Neural progenitor cell (in vitro differentiated cells): ENCODE results near the gene SLC17A6. TPM values are rescaled to one million over a fixed set of nuclear protein-coding genes. Genes with fewer than 3 reads are reported as not detected.

Experiments
- DNase-seq: peaks from one replicate; pipeline ENCODE4 v3.0.0-alpha.2; 2016; ENCODE audit warnings: low spot score
- H2AFZ ChIP-seq: fragments of 200-600 bp; sonication (generic); replicated peaks from 2 replicates; pipeline ENCODE4 v1.6.1; 2016; ENCODE audit warnings: antibody characterized with exemption
- H3F3A ChIP-seq: fragments of 200-600 bp; sonication (generic); 2 replicates; pipeline ENCODE4 v1.6.1; 2016; ENCODE audit warnings: antibody characterized with exemption, low read depth
- H3K27ac ChIP-seq: fragments of 200-600 bp; sonication (generic); 2 replicates; pipeline ENCODE4 v1.5.1; 2016; ENCODE audit warnings: mild to moderate bottlenecking
- H3K27me3 ChIP-seq: fragments of 200-600 bp; sonication (generic); 2 replicates; pipeline ENCODE4 v1.6.1; 2016; ENCODE audit warnings: mild to moderate bottlenecking, moderate library complexity
- H3K36me3 ChIP-seq: fragments of 200-600 bp; sonication (generic); 2 replicates; pipeline ENCODE4 v1.5.1; 2016
- H3K4me1 ChIP-seq: fragments of 200-600 bp; sonication (generic); 2 replicates; pipeline ENCODE4 v1.6.1; 2016; ENCODE audit warnings: mixed run types
- H3K4me2 ChIP-seq: fragments of 200-600 bp; sonication (generic); 2 replicates; pipeline ENCODE4 v1.6.1; 2016
- H3K4me3 ChIP-seq: fragments of 200-600 bp; sonication (generic); 2 replicates; pipeline ENCODE4 v1.5.1; 2016
- H3K79me2 ChIP-seq: fragments of 200-600 bp; sonication (generic); 2 replicates; pipeline ENCODE4 v1.6.1; 2016; ENCODE audit warnings: low read depth
- H3K9ac ChIP-seq: fragments of 200-600 bp; sonication (generic); 2 replicates; pipeline ENCODE4 v1.6.1; 2016
- H3K9me3 ChIP-seq: fragments of 200-600 bp; sonication (generic); 2 replicates; pipeline ENCODE4 v1.5.1; 2016; ENCODE audit warnings: low read depth
- H4K20me1 ChIP-seq: fragments of 200-600 bp; sonication (generic); 2 replicates; pipeline ENCODE4 v1.6.1; 2016; ENCODE audit warnings: low read depth
- H3K27ac Mint-ChIP-seq: 3 replicates; pipeline ENCODE4 v1.8.0; 2021; ENCODE audit warnings: mixed read lengths
- H3K27me3 Mint-ChIP-seq: 2 replicates; pipeline ENCODE4 v1.8.0; 2022; ENCODE audit warnings: low read depth, mild to moderate bottlenecking, inconsistent platforms, moderate library complexity, mixed read lengths; ENCODE audit not compliant: insufficient read depth
- H3K36me3 Mint-ChIP-seq: 3 replicates; pipeline ENCODE4 v1.8.0; 2021; ENCODE audit warnings: mixed read lengths
- H3K4me1 Mint-ChIP-seq: 3 replicates; pipeline ENCODE4 v1.8.0; 2021; ENCODE audit warnings: mixed read lengths
- H3K4me3 Mint-ChIP-seq: 3 replicates; pipeline ENCODE4 v1.8.0; 2021; ENCODE audit warnings: mild to moderate bottlenecking, moderate library complexity, mixed read lengths
- H3K9me3 Mint-ChIP-seq: 3 replicates; pipeline ENCODE4 v1.8.0; 2020; ENCODE audit warnings: mixed read lengths
- EZH2 ChIP-seq: fragments of 200-600 bp; sonication (generic); IDR thresholded peaks from 2 replicates; pipeline ENCODE4 v1.6.1; 2017; ENCODE audit warnings: antibody characterized with exemption, mild to moderate bottlenecking, moderate library complexity
- EZH2phosphoT487 ChIP-seq: fragments of 200-600 bp; sonication (generic); IDR thresholded peaks from 2 replicates; pipeline ENCODE4 v1.6.1; 2017; ENCODE audit warnings: antibody characterized with exemption
- total RNA-seq: library from RNA; depleted of rRNA; stranded (reverse); fragments of >200 nt; gene quantifications from 2 replicates; pipeline ENCODE4 v1.2.3, GENCODE V29; 2015; ENCODE audit warnings: low replicate concordance
- TF ChIP-seq, protein P1 (sequence below): fragments of 200-600 bp; sonication (generic); IDR thresholded peaks from 2 replicates; pipeline ENCODE4 v1.5.1; 2017; ENCODE audit warnings: antibody characterized with exemption, mild to moderate bottlenecking

Gene SLC17A6
- total RNA-seq, 1 donor from 2014 or later, result not detected

DNA sequence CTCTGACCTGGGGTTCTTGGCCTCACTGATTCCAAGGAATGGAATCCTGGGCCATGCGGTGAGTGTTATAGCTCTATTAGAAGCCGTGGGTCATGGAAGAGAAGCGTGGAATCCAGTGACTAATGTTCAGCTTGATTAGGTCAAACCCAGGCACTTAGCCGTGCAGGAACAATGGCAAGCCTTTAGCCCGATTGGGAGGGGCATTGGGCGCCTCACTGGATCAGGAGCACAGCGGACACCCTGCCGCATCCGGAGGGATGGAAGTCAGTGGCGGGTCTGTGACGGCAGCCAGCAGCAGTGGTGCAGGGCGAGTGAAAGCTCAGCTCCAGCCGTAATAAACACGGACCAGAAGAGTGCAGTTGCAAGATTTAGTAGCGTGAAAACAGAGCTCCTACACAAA is 20.5 kb upstream of the SLC17A6 start:
- Histone ChIP-seq H3K4me2 (no peak overlapping the region), H3K36me3 (no peaks in the 10 kb centered on the region), H3K27me3 (no peaks in the 10 kb centered on the region), H3K27ac (no peak overlapping the region), H2AFZ (no peak overlapping the region), H3K4me3 (no peak overlapping the region), H3F3A (no peaks in the 10 kb centered on the region), H3K79me2 (no peaks in the 10 kb centered on the region), H3K9me3 (no peaks in the 10 kb centered on the region), H4K20me1 (no peaks in the 10 kb centered on the region), H3K9ac (no peak overlapping the region), H3K4me1 (peaks cover 8% of the 10 kb centered on the region)
- Mint-ChIP-seq H3K27me3 (no peaks in the 10 kb centered on the region), H3K4me3 (no peak overlapping the region), H3K9me3 (peaks cover 3% of the 10 kb centered on the region), H3K4me1 (peaks cover 4% of the 10 kb centered on the region), H3K27ac (no peak overlapping the region), H3K36me3 (no peaks in the 10 kb centered on the region)
- no peak for DNase-seq
- TF ChIP-seq, protein P1, sequence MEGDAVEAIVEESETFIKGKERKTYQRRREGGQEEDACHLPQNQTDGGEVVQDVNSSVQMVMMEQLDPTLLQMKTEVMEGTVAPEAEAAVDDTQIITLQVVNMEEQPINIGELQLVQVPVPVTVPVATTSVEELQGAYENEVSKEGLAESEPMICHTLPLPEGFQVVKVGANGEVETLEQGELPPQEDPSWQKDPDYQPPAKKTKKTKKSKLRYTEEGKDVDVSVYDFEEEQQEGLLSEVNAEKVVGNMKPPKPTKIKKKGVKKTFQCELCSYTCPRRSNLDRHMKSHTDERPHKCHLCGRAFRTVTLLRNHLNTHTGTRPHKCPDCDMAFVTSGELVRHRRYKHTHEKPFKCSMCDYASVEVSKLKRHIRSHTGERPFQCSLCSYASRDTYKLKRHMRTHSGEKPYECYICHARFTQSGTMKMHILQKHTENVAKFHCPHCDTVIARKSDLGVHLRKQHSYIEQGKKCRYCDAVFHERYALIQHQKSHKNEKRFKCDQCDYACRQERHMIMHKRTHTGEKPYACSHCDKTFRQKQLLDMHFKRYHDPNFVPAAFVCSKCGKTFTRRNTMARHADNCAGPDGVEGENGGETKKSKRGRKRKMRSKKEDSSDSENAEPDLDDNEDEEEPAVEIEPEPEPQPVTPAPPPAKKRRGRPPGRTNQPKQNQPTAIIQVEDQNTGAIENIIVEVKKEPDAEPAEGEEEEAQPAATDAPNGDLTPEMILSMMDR, result no peak
- TF ChIP-seq EZH2 (no peak), EZH2phosphoT487 (no peak)

DNA sequence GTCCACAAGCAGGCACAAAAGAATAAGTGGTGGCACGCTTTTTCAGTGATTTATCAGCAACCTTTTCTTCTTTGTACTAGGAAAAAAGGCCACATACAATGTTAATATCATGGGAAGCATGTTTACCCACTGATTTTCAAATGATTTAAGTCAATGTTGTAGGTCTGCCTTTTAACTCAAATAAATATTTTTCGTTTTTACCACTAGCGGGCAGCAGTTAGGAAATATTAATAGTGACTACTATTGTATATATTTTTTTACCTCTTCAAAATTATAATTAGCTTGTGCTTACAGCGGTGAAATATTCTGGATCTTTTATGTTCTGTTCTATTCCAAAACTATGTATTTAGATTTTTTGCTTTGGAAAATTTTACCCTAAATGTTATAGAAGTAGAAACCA is 6.4 kb upstream of the SLC17A6 start:
- TF ChIP-seq, protein P1, result no peak
- TF ChIP-seq EZH2 (no peak), EZH2phosphoT487 (no peak)
- Histone ChIP-seq H3K79me2 (no peaks in the 10 kb centered on the region), H3K27ac (no peak overlapping the region), H3K27me3 (peaks cover 3% of the 10 kb centered on the region), H3K4me2 (no peak overlapping the region), H3K4me3 (no peak overlapping the region), H3K9ac (no peak overlapping the region), H3K4me1 (no peaks in the 10 kb centered on the region), H3F3A (no peaks in the 10 kb centered on the region), H3K9me3 (no peaks in the 10 kb centered on the region), H4K20me1 (no peaks in the 10 kb centered on the region), H3K36me3 (no peaks in the 10 kb centered on the region), H2AFZ (no peak overlapping the region)
- Mint-ChIP-seq H3K36me3 (no peaks in the 10 kb centered on the region), H3K4me1 (no peaks in the 10 kb centered on the region), H3K27ac (no peak overlapping the region), H3K4me3 (no peak overlapping the region), H3K9me3 (no peaks in the 10 kb centered on the region), H3K27me3 (no peaks in the 10 kb centered on the region)
- no peak for DNase-seq

DNA sequence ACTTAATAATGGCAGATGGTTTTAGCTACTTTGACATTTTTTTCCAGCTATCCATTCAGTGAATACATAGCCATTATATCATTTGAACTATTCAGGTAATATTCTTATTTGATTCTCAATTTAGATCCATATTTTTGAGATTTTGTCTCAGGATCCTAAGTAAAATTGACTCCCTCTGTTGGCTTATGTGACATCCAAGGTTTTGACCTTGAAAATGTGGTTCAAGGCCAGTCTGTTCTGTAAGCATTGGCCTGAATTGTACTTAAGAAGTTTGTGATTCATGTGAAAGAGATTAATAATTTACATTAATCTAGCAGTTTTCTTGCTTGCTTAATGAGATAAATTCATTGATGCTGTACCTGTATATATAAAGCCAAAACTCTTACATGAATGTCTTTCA is 1.6 kb upstream of the SLC17A6 start:
- H3K36me3 ChIP-seq, result no peaks in the 10 kb centered on the region
- H3K79me2 ChIP-seq, result no peaks in the 10 kb centered on the region
- H3K9ac ChIP-seq, result no peak overlapping the region
- peaks cover 50% of the 10 kb centered on the region for H3K27me3 ChIP-seq
- H3F3A ChIP-seq, result peaks cover 11% of the 10 kb centered on the region
- no peaks in the 10 kb centered on the region for H3K9me3 ChIP-seq
- no peak for DNase-seq
- H3K9me3 Mint-ChIP-seq, result no peaks in the 10 kb centered on the region
- no peak overlapping the region for H3K4me3 ChIP-seq
- TF ChIP-seq EZH2phosphoT487 (no peak), EZH2 (no peak)
- TF ChIP-seq, protein P1, result no peak
- H4K20me1 ChIP-seq, result peaks cover 33% of the 10 kb centered on the region
- no peak overlapping the region for H2AFZ ChIP-seq
- no peak overlapping the region for H3K27ac ChIP-seq
- peaks cover 10% of the 10 kb centered on the region for H3K4me1 ChIP-seq
- H3K4me3 Mint-ChIP-seq, result no peak overlapping the region
- no peak overlapping the region for H3K4me2 ChIP-seq
- peaks cover 31% of the 10 kb centered on the region for H3K27me3 Mint-ChIP-seq
- peaks cover 18% of the 10 kb centered on the region for H3K4me1 Mint-ChIP-seq
- no peak overlapping the region for H3K27ac Mint-ChIP-seq
- no peaks in the 10 kb centered on the region for H3K36me3 Mint-ChIP-seq
